NCI-H82 treated with DMSO at 0.1 percent for 48 hours (cell line): ENCODE data around the gene NUTM2F.
A peak's percentile ranks its signal among the peaks of the same experiment; 100 is the strongest.
"Not testable (repeated sequence)": the region's sequence is repeated elsewhere in the genome, so short reads cannot be mapped to it uniquely, and the experiment has no call there.

Source experiments
- DNase-seq: peaks from one replicate; lab custom pipeline; 2025; ENCODE audit not compliant: unreplicated experiment; lab: John Stamatoyannopoulos, UW

Gene NUTM2F

GRCh38 chr9:94328544-94328943, at the start of gene NUTM2F:
Gene NUTM2F, minus strand, starts transcription at chr9:94328644. Its CDS starts 21 bp downstream, at chr9:94328623.
- not testable (repeated sequence) for DNase-seq

GRCh38 chr9:94375197-94375596, 46.8 kb upstream of the NUTM2F start:
- DNase-seq: not testable (repeated sequence)

- peak; percentile 86 for DNase-seq
These were observed 46.0 kb upstream of the NUTM2F start for GRCh38 chr9:94374176-94375056.

- DNase-seq: not testable (repeated sequence)
These were observed 45.3 kb upstream of the NUTM2F start for GRCh38 chr9:94373779-94374175.

- not testable (repeated sequence) for DNase-seq
These were observed 41.8 kb upstream of the NUTM2F start for GRCh38 chr9:94370266-94370665.

- DNase-seq: peak; percentile 25
These were observed 35.7 kb upstream of the NUTM2F start for GRCh38 chr9:94364093-94364614.

- DNase-seq: not testable (repeated sequence)
These were observed 28.7 kb upstream of the NUTM2F start for GRCh38 chr9:94357158-94357557.

GRCh38 chr9:94351901-94352723, 23.7 kb upstream of the NUTM2F start:
- DNase-seq: not testable (repeated sequence)

- DNase-seq: not testable (repeated sequence)
These were observed 20.3 kb upstream of the NUTM2F start for GRCh38 chr9:94348754-94349153.

- DNase-seq: peak; percentile 0
These were observed 19.0 kb upstream of the NUTM2F start for GRCh38 chr9:94347451-94347850.

GRCh38 chr9:94341703-94342102, 13.3 kb upstream of the NUTM2F start:
- DNase-seq: not testable (repeated sequence)

- not testable (repeated sequence) for DNase-seq
These were observed 12.3 kb upstream of the NUTM2F start for GRCh38 chr9:94340750-94341149.

GRCh38 chr9:94339657-94340056, 11.2 kb upstream of the NUTM2F start:
- DNase-seq: not testable (repeated sequence)

- not testable (repeated sequence) for DNase-seq
These were observed 10.3 kb upstream of the NUTM2F start for GRCh38 chr9:94338723-94339122.

GRCh38 chr9:94336445-94336844, 8.0 kb upstream of the NUTM2F start:
- DNase-seq: not testable (repeated sequence)

- not testable (repeated sequence) for DNase-seq
These were observed 2.9 kb downstream of the NUTM2F start for GRCh38 chr9:94325583-94325982.

- DNase-seq: not testable (repeated sequence)
These were observed 5.2 kb downstream of the NUTM2F start for GRCh38 chr9:94323153-94323798.

- DNase-seq: not testable (repeated sequence)
These were observed 6.0 kb downstream of the NUTM2F start for GRCh38 chr9:94322342-94322940.

- DNase-seq: not testable (repeated sequence)
These were observed 10.3 kb downstream of the NUTM2F start for GRCh38 chr9:94317949-94318657.

- not testable (repeated sequence) for DNase-seq
These were observed 12.2 kb downstream of the NUTM2F start for GRCh38 chr9:94316236-94316635.
